ENCODE measurements around the gene PTGFRN. TPM values are rescaled to one million over a fixed set of nuclear protein-coding genes. Genes with fewer than 3 reads are reported as not detected.

The PTGFRN gene
- total RNA-seq, 1 experiment from 2014 or later: 38.7 TPM

DNA sequence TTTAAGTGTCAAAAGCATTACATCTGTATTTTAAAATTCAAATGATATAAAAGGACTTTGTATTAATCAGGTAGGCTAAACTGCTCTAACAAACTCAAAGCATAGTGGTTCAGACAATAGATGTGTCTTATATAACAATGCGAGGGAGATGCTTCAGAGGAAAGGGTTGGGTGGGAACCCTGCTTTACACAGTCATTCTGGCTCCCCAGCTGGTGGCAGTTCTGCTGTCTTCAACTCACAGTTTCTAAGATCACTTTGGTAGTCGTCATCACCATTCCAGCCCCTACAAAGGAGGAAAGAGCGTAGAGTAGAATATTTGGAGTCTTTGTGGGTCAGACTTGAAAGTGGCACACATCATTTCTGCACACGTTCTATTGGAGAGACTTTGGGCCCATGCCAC lies 4.2 kb downstream of the PTGFRN start (continued):
- TF ChIP-seq E2F4 (CRISPR knock-in tag; IDR thresholded peaks at IDR 0.05; ENCODE audit: borderline replicate concordance, low read depth): no peak
- TF ChIP-seq RORB (CRISPR knock-in tag; IDR thresholded peaks at IDR 0.05): no peak
- no peak for TF ChIP-seq ZNF219 (CRISPR knock-in tag; IDR thresholded peaks at IDR 0.05; ENCODE audit: borderline replicate concordance)
- TF ChIP-seq ZNF317 (CRISPR knock-in tag; IDR thresholded peaks at IDR 0.05; ENCODE audit: borderline replicate concordance, low read depth): no peak
- TF ChIP-seq CBFB (CRISPR knock-in tag; IDR thresholded peaks at IDR 0.05; ENCODE audit: low read depth): no peak
- TF ChIP-seq ATF3 (CRISPR knock-in tag; conservative IDR thresholded peaks at IDR 0.05): no peak
- no peak for TF ChIP-seq IRF1 (CRISPR knock-in tag; IDR thresholded peaks at IDR 0.05)
- no peak for TF ChIP-seq TP53 (CRISPR knock-in tag; IDR thresholded peaks at IDR 0.05)
- TF ChIP-seq ZNF281 (CRISPR knock-in tag; IDR thresholded peaks at IDR 0.05): no peak
- no peak for TF ChIP-seq TEAD1 (CRISPR knock-in tag; IDR thresholded peaks at IDR 0.05)

GRCh38 chr1:116914667-116915066 lies 5.0 kb downstream of the PTGFRN start:
- no peak for ATAC-seq
- no peaks in the 10 kb centered on the region for H3K9me3 Mint-ChIP-seq
- peaks cover 15% of the 10 kb centered on the region for H3K4me1 Mint-ChIP-seq
- DNase-seq (ENCODE audit: low spot score): no peak
- POLR2A ChIA-PET: interaction anchor here (0.7 kb wide), 1 partner anchor 769 kb away, joined by 4 read pairs; no protein-coding TSS in a partner anchor
- H3K36me3 Mint-ChIP-seq: no peaks in the 10 kb centered on the region
- no peak overlapping the region for H3K27ac Mint-ChIP-seq
- H3K27me3 Mint-ChIP-seq (ENCODE audit: low read depth): no peaks in the 10 kb centered on the region
- CTCF ChIA-PET: interaction anchor here (0.6 to 1.5 kb wide), 2 partner anchors 177 to 340 kb away, joined by 3 to 4 read pairs; no protein-coding TSS in a partner anchor
- no peak overlapping the region for H3K4me3 Mint-ChIP-seq
- TF ChIP-seq ZNF671 (CRISPR knock-in tag; IDR thresholded peaks at IDR 0.05) (no peak), HMGA2 (CRISPR knock-in tag; IDR thresholded peaks at IDR 0.05) (no peak), NFE2L1 (CRISPR knock-in tag; IDR thresholded peaks at IDR 0.05) (no peak), ATF2 (CRISPR knock-in tag; IDR thresholded peaks at IDR 0.05; ENCODE audit: borderline replicate concordance, low read depth) (no peak), CREM (CRISPR knock-in tag; IDR thresholded peaks at IDR 0.05) (no peak), ZMAT4 (CRISPR knock-in tag; IDR thresholded peaks at IDR 0.05) (no peak), PRDM15 (CRISPR knock-in tag; IDR thresholded peaks at IDR 0.05) (no peak), FOXP1 (CRISPR knock-in tag; IDR thresholded peaks at IDR 0.05; ENCODE audit: borderline replicate concordance) (no peak), PRRX2 (CRISPR knock-in tag; IDR thresholded peaks at IDR 0.05) (no peak), ZNF263 (CRISPR knock-in tag; IDR thresholded peaks at IDR 0.05; ENCODE audit: low read depth) (no peak), ZNF232 (CRISPR knock-in tag; IDR thresholded peaks at IDR 0.05) (no peak), IRF1 (CRISPR knock-in tag; IDR thresholded peaks at IDR 0.05) (no peak), ZNF425 (CRISPR knock-in tag; conservative IDR thresholded peaks at IDR 0.05) (no peak), NR3C1 (CRISPR knock-in tag; conservative IDR thresholded peaks at IDR 0.05; ENCODE audit: low read depth) (no peak), NFYB (CRISPR knock-in tag; conservative IDR thresholded peaks at IDR 0.05; ENCODE audit: low read depth) (no peak)

All from WTC11 (cell line).